Hepatic stellate cell (primary cell): Measurements from ENCODE around the gene RBAK.
"Not testable (repeated sequence)": the region's sequence is repeated elsewhere in the genome, so short reads cannot be mapped to it uniquely, and the experiment has no call there.

ENCODE experiments used
- DNase-seq: peaks from one replicate; pipeline ENCODE4 v3.0.0; 2011; ENCODE audit warnings: low spot score

RBAK gene

GRCh38 chr7:5045558-5046396, at the start of gene RBAK:
RBAK (plus strand) TSS chr7:5045860; CDS start chr7:5048077, 2,217 bp downstream.
- peak; percentile 88 for DNase-seq

GRCh38 chr7:4996696-4997222, 48.9 kb upstream of the RBAK start:
- no peak for DNase-seq

- no peak for DNase-seq
Observed at GRCh38 chr7:4998244-4998643, 47.4 kb upstream of the RBAK start.

- no peak for DNase-seq
Observed at GRCh38 chr7:4998910-4999309, 46.8 kb upstream of the RBAK start.

- DNase-seq, result no peak
Observed at GRCh38 chr7:4999369-4999950, 46.2 kb upstream of the RBAK start.

GRCh38 chr7:5001003-5001402, 44.7 kb upstream of the RBAK start:
- DNase-seq, result no peak

- no peak for DNase-seq
Observed at GRCh38 chr7:5001911-5002310, 43.7 kb upstream of the RBAK start.

GRCh38 chr7:5005066-5005465, 40.6 kb upstream of the RBAK start:
- no peak for DNase-seq

GRCh38 chr7:5012985-5013384, 32.7 kb upstream of the RBAK start:
- no peak for DNase-seq

GRCh38 chr7:5015936-5016335, 29.7 kb upstream of the RBAK start:
- not testable (repeated sequence) for DNase-seq

- not testable (repeated sequence) for DNase-seq
Observed at GRCh38 chr7:5017626-5018025, 28.0 kb upstream of the RBAK start.

GRCh38 chr7:5020098-5020497, 25.6 kb upstream of the RBAK start:
- DNase-seq, result no peak

- DNase-seq, result not testable (repeated sequence)
Observed at GRCh38 chr7:5020976-5021550, 24.6 kb upstream of the RBAK start.

GRCh38 chr7:5023626-5024025, 22.0 kb upstream of the RBAK start:
- DNase-seq, result not testable (repeated sequence)

GRCh38 chr7:5027796-5028410, 17.8 kb upstream of the RBAK start:
- DNase-seq, result peak; percentile 15

GRCh38 chr7:5033186-5033585, 12.5 kb upstream of the RBAK start:
- not testable (repeated sequence) for DNase-seq

- no peak for DNase-seq
Observed at GRCh38 chr7:5035276-5035675, 10.4 kb upstream of the RBAK start.

GRCh38 chr7:5036446-5036845, 9.2 kb upstream of the RBAK start:
- no peak for DNase-seq

GRCh38 chr7:5041047-5041446, 4.6 kb upstream of the RBAK start:
- no peak for DNase-seq

- DNase-seq, result no peak
Observed at GRCh38 chr7:5043661-5044060, 2.0 kb upstream of the RBAK start.

GRCh38 chr7:5046397-5046732, 705 bp downstream of the RBAK start:
- not testable (repeated sequence) for DNase-seq

GRCh38 chr7:5047127-5047526, 1.5 kb downstream of the RBAK start:
- DNase-seq, result not testable (repeated sequence)

- no peak for DNase-seq
Observed at GRCh38 chr7:5050676-5051075, 5.0 kb downstream of the RBAK start.
